H1 (cell line): ENCODE data around the gene USP6. TPM values are rescaled to one million over a fixed set of nuclear protein-coding genes. Genes with fewer than 3 reads are reported as not detected.
"Not testable (repeated sequence)": the region's sequence is repeated elsewhere in the genome, so short reads cannot be mapped to it uniquely, and the experiment has no call there.

Experiments
- CTCF ChIA-PET: fragments of 300-600 bp; sonication (Branson Sonifier 250); formaldehyde crosslinking; loops from one replicate; lab custom pipeline; 2021; ENCODE audit not compliant: partially characterized antibody; lab: Charles Lee
- POLR2A ChIA-PET: fragments of 300-600 bp; sonication (Branson Sonifier 250); formaldehyde crosslinking; loops from one replicate; lab custom pipeline; 2021; ENCODE audit warnings: inconsistent platforms; ENCODE audit not compliant: partially characterized antibody; lab: Charles Lee
- DNase-seq, 2 experiments: peaks; one replicate each; pipeline versions ENCODE4 v3.0.0 to v3.0.0-alpha.2; 2010 to 2022; ENCODE audit warnings: low spot score in 2 of 2, low read depth in 1 of 2, mixed read lengths in 1 of 2
- FAIRE-seq: peaks from 2 replicates; lab custom pipeline; 2011; peaks lifted over from hg19 to GRCh38; lab: Jason Lieb, UNC
- H2AFZ ChIP-seq: 2 replicates; pipeline ENCODE4 v1.8.1; 2012; ENCODE audit warnings: low read length, inconsistent platforms
- H2AK5ac ChIP-seq: 2 replicates; pipeline ENCODE4 v1.6.1; 2013; ENCODE audit warnings: low read depth, low read length
- H2BK120ac ChIP-seq: replicated peaks from 2 replicates; pipeline ENCODE3; 2013; ENCODE audit warnings: low read depth, low read length, inconsistent platforms
- H2BK12ac ChIP-seq: 2 replicates; pipeline ENCODE4 v1.6.1; 2013; ENCODE audit warnings: low read depth, low read length
- H2BK15ac ChIP-seq: 2 replicates; pipeline ENCODE4 v1.6.1; 2013; ENCODE audit warnings: low read length
- H2BK20ac ChIP-seq: 2 replicates; pipeline ENCODE4 v1.6.1; 2013; ENCODE audit warnings: low read length
- H2BK5ac ChIP-seq: 2 replicates; pipeline ENCODE4 v1.6.1; 2013; ENCODE audit warnings: low read depth, low read length
- H3K14ac ChIP-seq: 2 replicates; pipeline ENCODE4 v1.6.1; 2013; ENCODE audit warnings: inconsistent platforms; ENCODE audit not compliant: insufficient read length
- H3K18ac ChIP-seq: 2 replicates; pipeline ENCODE4 v1.6.1; 2013; ENCODE audit warnings: low read length; ENCODE audit errors: extremely low read depth
- H3K23ac ChIP-seq: 2 replicates; pipeline ENCODE4 v1.6.1; 2013; ENCODE audit warnings: inconsistent platforms; ENCODE audit not compliant: insufficient read length
- H3K23me2 ChIP-seq: 2 replicates; pipeline ENCODE4 v1.6.1; 2013; ENCODE audit warnings: low read depth, low read length
- H3K27ac ChIP-seq: 2 replicates; pipeline ENCODE4 v1.6.1; 2011; ENCODE audit warnings: low read depth, low read length, inconsistent platforms
- H3K27me3 ChIP-seq, 4 experiments: replicated peaks in 1 of 4; 1 replicate in 1 of 4; 2 replicates in 3 of 4; pipeline versions ENCODE4 v1.6.1 to v1.8.1; 2011 to 2013; ENCODE audit warnings: low read length in 3 of 4, mild to moderate bottlenecking in 3 of 4, inconsistent platforms in 2 of 4, mixed read lengths in 2 of 4, moderate library complexity in 1 of 4; ENCODE audit not compliant: control insufficient read depth in 3 of 4, insufficient read depth in 3 of 4; ENCODE audit errors: extremely low read depth in 1 of 4
- H3K36me3 ChIP-seq, 4 experiments: 2 replicates each; pipeline versions ENCODE4 v1.6.1 to v1.8.1; 2011 to 2013; ENCODE audit warnings: mild to moderate bottlenecking in 4 of 4, low read length in 3 of 4, moderate library complexity in 2 of 4, control low read depth in 1 of 4, inconsistent platforms in 1 of 4; ENCODE audit not compliant: insufficient read depth in 4 of 4, control insufficient read depth in 2 of 4
- H3K4ac ChIP-seq: replicated peaks from 2 replicates; pipeline ENCODE3; 2013; ENCODE audit warnings: low read length, low read depth, mixed read lengths, inconsistent platforms; ENCODE audit not compliant: insufficient read length
- H3K4me1 ChIP-seq, 4 experiments: replicated peaks in 1 of 4; 1 replicate in 1 of 4; 2 replicates in 3 of 4; pipeline versions ENCODE4 v1.6.1 to v1.8.1; 2011 to 2013; ENCODE audit warnings: low read length in 3 of 4, inconsistent platforms in 2 of 4, mixed read lengths in 1 of 4; ENCODE audit not compliant: insufficient read depth in 4 of 4, control insufficient read depth in 3 of 4
- H3K4me2 ChIP-seq, 2 experiments: 2 replicates each; pipeline versions ENCODE4 v1.6.1 to v1.8.1; 2011 to 2013; ENCODE audit warnings: low read depth in 2 of 2, low read length in 2 of 2, control low read depth in 1 of 2, inconsistent platforms in 1 of 2, mild to moderate bottlenecking in 1 of 2; ENCODE audit not compliant: insufficient read depth in 1 of 2
- H3K4me3 ChIP-seq, 4 experiments: fragments of 200-600, 300-600 bp in 1 of 4; sonication (generic), shearing (Covaris generic), sonication (Bioruptor Twin) in 1 of 4; 2 replicates each; pipeline versions ENCODE4 v1.5.1 to v1.8.1; 2011 to 2016; ENCODE audit warnings: low read length in 4 of 4, low read depth in 3 of 4, control low read depth in 2 of 4, inconsistent platforms in 2 of 4, mild to moderate bottlenecking in 2 of 4, mixed read lengths in 1 of 4, moderate library complexity in 1 of 4; ENCODE audit not compliant: insufficient read depth in 2 of 4; ENCODE audit errors: extremely low read depth in 1 of 4
- H3K56ac ChIP-seq: replicated peaks from 2 replicates; pipeline ENCODE3; 2013; ENCODE audit warnings: low read depth, mild to moderate bottlenecking, mixed read lengths, low read length, inconsistent platforms; ENCODE audit not compliant: insufficient read length
- H3K79me1 ChIP-seq: 2 replicates; pipeline ENCODE4 v1.6.1; 2013; ENCODE audit warnings: low read depth, low read length, control low read depth
- H3K79me2 ChIP-seq, 2 experiments: 2 replicates each; pipeline versions ENCODE4 v1.6.1 to v1.8.1; 2012 to 2013; ENCODE audit warnings: low read length in 2 of 2, mild to moderate bottlenecking in 2 of 2, inconsistent platforms in 1 of 2; ENCODE audit not compliant: insufficient read depth in 2 of 2, control insufficient read depth in 1 of 2
- H3K9ac ChIP-seq, 4 experiments: replicated peaks in 1 of 4; 1 replicate in 1 of 4; 2 replicates in 3 of 4; pipeline versions ENCODE4 v1.6.1 to v1.8.1; 2011 to 2013; ENCODE audit warnings: low read depth in 3 of 4, low read length in 3 of 4, control low read depth in 2 of 4, mild to moderate bottlenecking in 2 of 4, moderate library complexity in 2 of 4, inconsistent platforms in 1 of 4; ENCODE audit errors: extremely low read depth in 1 of 4
- H3K9me3 ChIP-seq, 2 experiments: 2 replicates each; pipeline versions ENCODE4 v1.6.1 to v1.8.1; 2012 to 2013; ENCODE audit warnings: mild to moderate bottlenecking in 2 of 2, moderate library complexity in 2 of 2, control low read depth in 1 of 2, inconsistent platforms in 1 of 2, low read depth in 1 of 2, low read length in 1 of 2, mixed read lengths in 1 of 2; ENCODE audit not compliant: insufficient read depth in 2 of 2
- H4K20me1 ChIP-seq, 2 experiments: replicated peaks in 1 of 2; 2 replicates each; pipeline versions ENCODE3 to v1.8.1; 2011 to 2013; ENCODE audit warnings: inconsistent platforms in 2 of 2, low read length in 2 of 2, mild to moderate bottlenecking in 1 of 2; ENCODE audit not compliant: insufficient read depth in 2 of 2, control insufficient read depth in 1 of 2
- H4K5ac ChIP-seq: 2 replicates; pipeline ENCODE4 v1.6.1; 2013; ENCODE audit warnings: low read length, low read depth, mixed read lengths, inconsistent platforms; ENCODE audit not compliant: insufficient read length
- H4K8ac ChIP-seq: 2 replicates; pipeline ENCODE4 v1.8.0; 2013; ENCODE audit warnings: mild to moderate bottlenecking, moderate library complexity, low read length, inconsistent platforms; ENCODE audit not compliant: insufficient read depth; ENCODE audit errors: extremely low read depth
- H4K91ac ChIP-seq: replicated peaks from 2 replicates; pipeline ENCODE3; 2013; ENCODE audit warnings: low read length, mixed read lengths, inconsistent platforms; ENCODE audit not compliant: insufficient read length
- WGBS, 2 experiments: shearing (Covaris generic) in 1 of 2; methylation state at CpG; one replicate each; pipeline versions ENCODE4 v1.1.6 to v1.1.7; 2013 to 2015; ENCODE audit warnings: low lambda C conversion rate in 2 of 2, mixed read lengths in 2 of 2, inconsistent platforms in 1 of 2, low coverage in 1 of 2, missing lambda C conversion rate in 1 of 2; ENCODE audit not compliant: insufficient replicate concordance in 2 of 2, insufficient coverage in 1 of 2, insufficient read length in 1 of 2; ENCODE audit errors: extremely low coverage in 1 of 2, missing lambda C conversion rate in 1 of 2; 5-methylcytosine and 5-hydroxymethylcytosine counted together
- polyA plus RNA-seq, 7 experiments: library from polyadenylated mRNA; depleted of rRNA in 3 of 7; stranded (reverse) in 5 of 7; unstranded in 2 of 7; fragments of >200 nt in 5 of 7; fragments of 200-250 nt in 2 of 7; gene quantifications; 1 replicate in 5 of 7; 2 replicates in 1 of 7; 4 replicates in 1 of 7; pipeline versions ENCODE4 v1.2.1 to v1.2.3, GENCODE V29; 2011 to 2013; ENCODE audit warnings: missing spikeins in 2 of 7, mixed read lengths in 2 of 7
- total RNA-seq: library from RNA; stranded (reverse); fragmentation: NEBNext Ultra II Directional; extraction: Animal tissue kit (Norgen Biotek cat#: 25700); gene quantifications from 2 replicates; pipeline ENCODE4 v1.2.1, GENCODE V29; 2021

Gene USP6
- total and polyA plus RNA-seq, 2 of the 8 experiments (the other 6 are each of a cell fraction or from before 2014, with no cell fraction given), result 0.08 to 0.32 TPM

DNA sequence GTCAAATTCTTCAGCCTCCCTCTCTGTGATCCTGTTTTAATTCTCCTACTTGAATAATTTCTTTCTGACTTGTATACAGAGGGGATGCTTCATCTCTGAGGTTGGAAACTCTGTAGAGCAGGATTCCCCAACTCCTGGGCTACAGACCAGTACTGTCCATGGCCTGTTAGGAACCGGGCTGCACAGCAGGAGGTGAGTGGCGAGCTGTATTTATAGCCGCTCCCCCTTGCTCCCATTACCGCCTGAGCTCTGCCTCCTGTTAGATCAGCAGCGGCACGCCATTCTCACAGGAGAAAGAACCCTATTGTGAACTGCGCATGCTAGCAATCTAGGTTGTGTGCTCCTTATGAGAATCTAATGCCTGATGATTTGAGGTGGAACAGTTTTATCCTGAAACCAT lies 59.2 kb downstream of the USP6 start:
- H2BK15ac ChIP-seq, H3K4me1 ChIP-seq, H4K20me1 ChIP-seq, H3K27me3 ChIP-seq, H4K91ac ChIP-seq, H2BK12ac ChIP-seq, H4K5ac ChIP-seq, H2BK5ac ChIP-seq, H3K79me2 ChIP-seq, H2BK120ac ChIP-seq, H2BK20ac ChIP-seq, H3K4ac ChIP-seq, H3K56ac ChIP-seq, CTCF ChIA-PET, H3K23me2 ChIP-seq, FAIRE-seq, H3K27ac ChIP-seq, H3K4me2 ChIP-seq, H3K9ac ChIP-seq, H3K4me3 ChIP-seq, H2AFZ ChIP-seq, H3K14ac ChIP-seq, H3K18ac ChIP-seq, H4K8ac ChIP-seq, H2AK5ac ChIP-seq, DNase-seq, H3K23ac ChIP-seq, H3K79me1 ChIP-seq: not testable (repeated sequence)
- WGBS, 2 experiments, result 73% methylated on average over 7 of the region's 7 CpGs; no CpG with 5 or more reads in 1 of the 2 experiments
- Histone ChIP-seq H3K36me3 (peaks cover 3 to 21% (median 8%) of the 10 kb centered on the region in 4 experiments; a peak in 5 of 8 replicates), H3K9me3 (peaks cover 31 to 38% of the 10 kb centered on the region in 2 experiments)
- POLR2A ChIA-PET, result interaction anchor here (1.1 kb wide), 1 partner anchor 14 kb away, joined by 3 read pairs; no protein-coding TSS in a partner anchor
